Coronary artery (tissue), 2 donors: ENCODE data around the gene THAP11.
A peak's percentile ranks its signal among the peaks of the same experiment; 100 is the strongest.
"Not testable (repeated sequence)": the region's sequence is repeated elsewhere in the genome, so short reads cannot be mapped to it uniquely, and the experiment has no call there.

Experiments used
- DNase-seq: peaks from one replicate; pipeline ENCODE4 v3.0.0-alpha.2; 2017; ENCODE audit warnings: low spot score
- H3K27ac ChIP-seq, 2 donors: fragments of 200-600 bp; sonication (generic); one replicate each; pipeline ENCODE4 v1.5.1; 2016 to 2019
- H3K4me3 ChIP-seq: fragments of 200-600 bp; sonication (generic); 2 replicates; pipeline ENCODE4 v1.5.1; 2016; ENCODE audit warnings: mild to moderate bottlenecking, moderate library complexity
- CTCF ChIP-seq: fragments of 200-600 bp; sonication (generic); IDR thresholded peaks from one replicate; pipeline ENCODE4 v1.5.1; 2019; ENCODE audit warnings: antibody characterized with exemption

Gene THAP11

GRCh38 chr16:67834242-67834614 lies 7.9 kb upstream of the THAP11 start:
- peak overlapping the region in 1 of 2 donors; percentile 84 for H3K27ac ChIP-seq
- H3K4me3 ChIP-seq: peak overlapping the region; percentile 93
- no peak for DNase-seq
- no peak for TF ChIP-seq CTCF

- DNase-seq, H3K4me3 ChIP-seq, H3K27ac ChIP-seq: not testable (repeated sequence)
Measured at GRCh38 chr16:67837190-67837589, 4.9 kb upstream of the THAP11 start.

- DNase-seq: no peak
- TF ChIP-seq CTCF: no peak
- H3K27ac ChIP-seq: no peak overlapping the region
- no peak overlapping the region for H3K4me3 ChIP-seq
Measured at GRCh38 chr16:67837811-67838210, 4.3 kb upstream of the THAP11 start.

- H3K4me3 ChIP-seq: peak overlapping the region; percentile 82
- H3K27ac ChIP-seq: peak overlapping the region; percentile 96 to 98
- no peak for DNase-seq
- TF ChIP-seq CTCF: no peak
Measured at GRCh38 chr16:67841198-67841815, 813 bp upstream of the THAP11 start.

- Histone ChIP-seq H3K27ac (peak overlapping the region; percentile 96 to 98), H3K4me3 (peak overlapping the region; percentile 82)
- no peak for DNase-seq
- no peak for TF ChIP-seq CTCF
Measured at GRCh38 chr16:67842509-67843342, 606 bp downstream of the THAP11 start.

- Histone ChIP-seq H3K4me3 (peak overlapping the region; percentile 82), H3K27ac (peak overlapping the region; percentile 96 to 98)
- no peak for DNase-seq
- no peak for TF ChIP-seq CTCF
Measured at GRCh38 chr16:67843343-67843765, 1.2 kb downstream of the THAP11 start.

GRCh38 chr16:67844497-67844896 lies 2.4 kb downstream of the THAP11 start:
- DNase-seq: no peak
- Histone ChIP-seq H3K4me3 (peak overlapping the region; percentile 82), H3K27ac (peak overlapping the region; percentile 96 to 98)
- TF ChIP-seq CTCF: no peak
